HG03442 (cell line): Measurements from ENCODE around the gene OTOG.
A peak's percentile ranks its signal among the peaks of the same experiment; 100 is the strongest.

Experiments
- ATAC-seq: cut with Tn5 transposase; IDR thresholded peaks from one replicate; pipeline ENCODE4 v1.9.1; 2021; ENCODE audit warnings: mild to moderate bottlenecking, moderate library complexity; ENCODE audit not compliant: unreplicated experiment

The OTOG gene, protein sequence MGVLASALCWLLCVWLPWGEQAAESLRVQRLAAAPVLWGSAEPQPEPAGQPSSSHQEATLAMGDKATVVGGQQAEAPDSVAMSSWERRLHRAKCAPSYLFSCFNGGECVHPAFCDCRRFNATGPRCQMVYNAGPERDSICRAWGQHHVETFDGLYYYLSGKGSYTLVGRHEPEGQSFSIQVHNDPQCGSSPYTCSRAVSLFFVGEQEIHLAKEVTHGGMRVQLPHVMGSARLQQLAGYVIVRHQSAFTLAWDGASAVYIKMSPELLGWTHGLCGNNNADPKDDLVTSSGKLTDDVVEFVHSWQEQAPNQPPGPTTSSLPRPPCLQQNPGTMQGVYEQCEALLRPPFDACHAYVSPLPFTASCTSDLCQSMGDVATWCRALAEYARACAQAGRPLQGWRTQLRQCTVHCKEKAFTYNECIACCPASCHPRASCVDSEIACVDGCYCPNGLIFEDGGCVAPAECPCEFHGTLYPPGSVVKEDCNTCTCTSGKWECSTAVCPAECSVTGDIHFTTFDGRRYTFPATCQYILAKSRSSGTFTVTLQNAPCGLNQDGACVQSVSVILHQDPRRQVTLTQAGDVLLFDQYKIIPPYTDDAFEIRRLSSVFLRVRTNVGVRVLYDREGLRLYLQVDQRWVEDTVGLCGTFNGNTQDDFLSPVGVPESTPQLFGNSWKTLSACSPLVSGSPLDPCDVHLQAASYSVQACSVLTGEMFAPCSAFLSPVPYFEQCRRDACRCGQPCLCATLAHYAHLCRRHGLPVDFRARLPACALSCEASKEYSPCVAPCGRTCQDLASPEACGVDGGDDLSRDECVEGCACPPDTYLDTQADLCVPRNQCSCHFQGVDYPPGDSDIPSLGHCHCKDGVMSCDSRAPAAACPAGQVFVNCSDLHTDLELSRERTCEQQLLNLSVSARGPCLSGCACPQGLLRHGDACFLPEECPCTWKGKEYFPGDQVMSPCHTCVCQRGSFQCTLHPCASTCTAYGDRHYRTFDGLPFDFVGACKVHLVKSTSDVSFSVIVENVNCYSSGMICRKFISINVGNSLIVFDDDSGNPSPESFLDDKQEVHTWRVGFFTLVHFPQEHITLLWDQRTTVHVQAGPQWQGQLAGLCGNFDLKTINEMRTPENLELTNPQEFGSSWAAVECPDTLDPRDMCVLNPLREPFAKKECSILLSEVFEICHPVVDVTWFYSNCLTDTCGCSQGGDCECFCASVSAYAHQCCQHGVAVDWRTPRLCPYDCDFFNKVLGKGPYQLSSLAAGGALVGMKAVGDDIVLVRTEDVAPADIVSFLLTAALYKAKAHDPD (N-terminal part only)

GRCh38 chr11:17547051-17547577 is at the start of gene OTOG:
Gene OTOG (plus strand): TSS chr11:17547259. CDS start chr11:17547373, 114 bp downstream.
- no peak for ATAC-seq

- ATAC-seq, result no peak
These were observed 49.0 kb upstream of the OTOG start for GRCh38 chr11:17498058-17498457.

DNA sequence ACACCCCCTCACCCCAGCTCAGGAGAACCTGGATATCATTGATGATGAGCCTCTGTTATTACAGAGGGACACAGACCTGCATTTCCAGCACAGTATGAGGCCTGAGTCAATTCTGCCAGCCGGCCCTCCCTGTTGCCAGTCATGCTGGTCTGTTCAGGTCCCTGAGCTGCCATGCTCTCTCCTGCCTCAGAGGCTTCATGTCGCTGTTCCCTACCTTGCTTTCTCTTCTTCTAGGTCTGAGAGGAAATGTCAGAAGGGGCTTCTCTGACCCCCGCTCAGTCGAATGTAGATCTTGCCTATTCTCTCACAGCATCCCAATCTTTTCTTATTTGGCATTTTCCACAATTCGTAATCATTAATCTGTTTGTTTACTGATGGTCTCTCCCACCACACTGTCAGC is 48.6 kb upstream of the OTOG start:
- no peak for ATAC-seq

DNA sequence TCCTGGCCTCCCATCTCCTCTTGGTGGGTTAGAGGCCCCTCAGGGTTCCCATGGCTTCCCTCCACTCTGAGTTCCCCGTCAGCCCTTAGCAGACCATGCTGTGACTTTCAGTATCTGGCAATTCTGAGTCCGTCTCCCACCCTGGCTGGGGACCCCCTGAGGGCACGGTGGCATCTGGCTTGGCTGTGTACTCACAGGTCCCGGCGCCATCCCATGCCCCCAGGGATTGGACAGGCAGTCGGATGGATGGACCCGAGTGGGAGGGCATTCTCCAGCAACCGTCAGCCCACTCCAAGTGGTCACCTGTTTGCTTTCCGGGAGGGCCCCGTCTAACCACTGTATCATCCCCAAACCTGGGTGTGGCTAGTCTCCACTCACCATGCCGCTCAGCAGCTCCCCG is 46.4 kb upstream of the OTOG start:
- ATAC-seq, result no peak

- ATAC-seq, result no peak
These were observed 44.4 kb upstream of the OTOG start for GRCh38 chr11:17502630-17503029.

DNA sequence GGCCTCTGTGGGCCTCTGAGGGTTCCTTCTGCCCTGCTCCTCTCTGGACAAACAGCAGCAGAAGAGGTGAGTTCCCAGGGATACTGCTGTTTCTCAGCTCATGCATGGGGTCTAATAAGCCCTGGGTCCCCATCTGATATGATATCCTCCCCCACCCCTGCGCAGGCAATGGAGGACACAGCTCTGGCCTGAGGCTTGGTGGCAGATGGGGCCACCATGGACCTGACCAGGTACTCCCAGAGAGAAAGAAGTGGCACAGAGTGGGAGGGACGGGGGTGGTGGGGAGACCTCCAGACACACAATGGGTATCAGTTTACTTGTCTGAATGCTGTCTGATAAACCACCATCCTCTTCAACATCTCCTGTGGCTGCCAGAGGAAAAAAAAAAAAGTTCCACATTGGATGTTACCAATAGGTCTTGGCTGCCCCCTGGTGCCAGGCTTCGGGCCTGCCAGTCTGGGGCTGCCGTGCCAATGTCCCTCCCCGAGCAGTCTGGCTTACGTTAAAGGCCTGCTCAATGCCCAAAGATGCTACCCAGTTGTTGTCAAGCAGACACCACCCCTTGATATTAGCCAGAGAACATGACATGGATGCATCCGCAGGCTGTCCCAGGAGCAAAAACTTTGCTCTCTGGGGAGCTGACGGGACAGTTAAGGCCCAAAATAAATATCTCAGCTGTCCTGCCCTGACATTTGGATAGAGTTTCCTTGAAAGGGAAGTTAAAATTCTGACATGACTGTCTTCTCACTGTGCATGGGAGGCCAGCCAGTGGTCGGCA is 42.5 kb upstream of the OTOG start:
- peak; percentile 52 for ATAC-seq

DNA sequence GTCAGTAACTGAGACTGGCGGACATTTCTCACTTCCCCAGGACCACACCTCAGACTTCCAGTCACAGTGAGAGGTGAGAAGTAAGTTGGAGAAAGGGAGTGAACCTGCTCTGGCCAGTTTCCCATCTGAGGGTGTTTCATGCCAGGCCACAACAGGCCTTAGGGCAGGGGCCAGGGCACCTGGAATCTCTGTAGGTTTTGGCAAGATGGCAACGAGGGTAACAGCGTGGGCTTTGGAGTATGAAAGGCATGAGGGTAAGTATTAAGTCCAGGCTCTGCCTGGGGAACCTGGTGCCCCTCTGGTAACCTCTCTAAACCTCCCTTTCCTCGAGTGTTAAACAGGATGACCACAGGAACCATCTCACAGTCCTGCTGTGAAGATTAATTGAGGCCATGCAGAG is 41.9 kb upstream of the OTOG start:
- no peak for ATAC-seq

DNA sequence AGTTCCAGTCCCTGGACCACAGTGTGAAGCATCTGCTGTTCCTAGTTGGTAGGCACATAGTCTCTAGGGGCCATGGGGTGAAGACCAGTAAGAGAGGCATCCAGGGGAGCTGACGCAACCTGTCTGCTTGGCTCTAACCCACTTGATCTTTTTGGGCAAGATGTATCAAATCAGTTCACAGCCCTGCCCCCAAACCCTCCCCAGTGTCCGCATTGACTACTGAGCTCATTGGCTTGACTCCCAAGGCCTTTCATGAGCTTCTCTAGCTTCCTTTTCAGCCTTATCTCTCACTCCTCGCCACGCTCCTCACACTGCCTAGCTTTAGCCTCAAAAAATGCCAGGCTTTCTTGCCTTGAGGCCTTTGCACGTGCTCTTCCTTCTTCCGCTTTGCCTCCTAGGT is 40.7 kb upstream of the OTOG start:
- ATAC-seq, result no peak

- ATAC-seq, result peak; percentile 73
These were observed 40.1 kb upstream of the OTOG start for GRCh38 chr11:17506942-17507341.

DNA sequence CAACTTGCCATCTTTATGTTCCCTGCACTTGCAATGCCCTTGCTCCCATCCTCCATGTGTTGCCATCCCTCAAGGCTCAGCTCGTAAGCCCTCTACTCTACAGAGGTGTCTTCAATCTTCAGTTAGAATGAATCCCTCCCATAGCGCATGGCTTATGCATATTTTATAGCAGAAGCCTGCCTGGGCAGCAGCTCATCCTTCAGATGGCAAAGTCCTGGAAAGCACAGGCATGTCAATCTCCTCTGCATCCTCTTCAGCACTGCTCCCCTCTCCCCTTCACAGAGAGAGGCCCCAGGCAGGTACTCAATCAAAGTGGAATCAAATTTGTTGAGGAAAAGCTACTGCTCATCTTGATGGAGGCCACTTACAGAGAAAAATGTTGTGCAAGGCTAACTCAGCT is 39.3 kb upstream of the OTOG start:
- ATAC-seq, result no peak

- no peak for ATAC-seq
These were observed 38.8 kb upstream of the OTOG start for GRCh38 chr11:17508306-17508705.

DNA sequence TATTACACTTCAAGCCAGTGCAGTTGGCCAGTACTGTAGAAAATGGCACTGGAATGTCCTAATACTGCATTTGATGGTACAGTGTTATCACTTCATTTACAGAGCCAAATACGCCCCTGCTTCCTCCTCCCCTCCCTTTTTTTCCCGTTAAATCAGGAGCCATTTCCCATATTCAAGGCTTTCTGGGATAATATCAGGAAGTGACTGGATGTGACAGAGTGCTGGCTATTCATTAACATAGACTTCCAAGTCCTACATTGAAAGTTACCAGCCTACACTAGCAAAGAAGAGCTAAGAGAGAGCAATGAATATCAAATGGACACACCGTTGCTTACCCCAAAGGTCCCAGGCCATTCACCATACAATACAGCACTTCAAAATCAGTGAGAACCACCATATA is 38.3 kb upstream of the OTOG start:
- no peak for ATAC-seq

GRCh38 chr11:17510507-17511206 is 36.4 kb upstream of the OTOG start:
- ATAC-seq, result no peak

GRCh38 chr11:17511571-17511970 is 35.5 kb upstream of the OTOG start:
- ATAC-seq, result no peak

DNA sequence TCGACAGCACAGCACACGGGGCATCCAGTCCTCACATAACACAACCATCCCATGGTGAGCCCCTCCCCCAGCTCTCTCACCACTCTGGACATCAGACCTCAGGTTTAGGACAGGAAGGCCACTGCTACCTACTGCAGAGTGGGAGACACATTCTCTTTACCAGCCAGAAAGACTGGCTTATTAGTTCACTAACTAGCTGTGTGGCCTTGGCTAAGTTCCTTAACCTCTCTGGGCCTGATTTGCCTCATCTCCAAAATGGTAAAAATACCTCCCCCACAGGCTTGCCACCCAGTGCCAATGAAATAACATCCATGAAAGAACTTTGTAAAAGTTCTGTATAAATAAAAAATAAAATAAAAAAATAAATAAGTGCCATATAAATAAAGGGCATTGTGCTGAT is 35.0 kb upstream of the OTOG start:
- no peak for ATAC-seq

DNA sequence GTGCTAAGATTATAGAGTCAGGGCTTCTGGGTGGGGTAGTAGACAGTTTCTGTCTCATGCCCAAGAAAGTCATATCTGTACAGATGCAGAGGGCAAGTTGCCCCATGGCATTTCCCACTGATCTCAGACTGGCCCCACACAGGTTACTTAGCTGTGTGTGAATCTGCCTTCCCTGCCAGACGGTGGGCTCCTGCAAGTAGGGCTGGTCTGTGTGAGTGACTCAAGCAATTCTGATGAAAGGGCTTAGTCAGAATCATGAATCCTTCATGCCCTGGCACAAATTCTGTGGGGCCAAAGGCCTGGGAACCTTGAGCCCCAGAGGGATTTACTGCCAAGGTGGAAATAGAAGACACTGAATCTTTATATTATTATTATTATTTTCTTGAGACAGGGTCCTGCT is 33.2 kb upstream of the OTOG start:
- ATAC-seq, result no peak

- no peak for ATAC-seq
These were observed 32.6 kb upstream of the OTOG start for GRCh38 chr11:17514476-17514875.

GRCh38 chr11:17515443-17516176 is 31.4 kb upstream of the OTOG start:
- no peak for ATAC-seq
